GM12873 (cell line): ENCODE data around the gene STXBP3.

Source experiments
- CTCF ChIP-seq: IDR thresholded peaks from 2 replicates; pipeline ENCODE4 v1.5.1; 2012; ENCODE audit warnings: low read depth, mild to moderate bottlenecking, moderate library complexity, low read length, control low read depth; ENCODE audit not compliant: insufficient read depth; ENCODE audit errors: missing control alignments

Gene STXBP3

GRCh38 chr1:108758796-108759195 is 12.3 kb downstream of the STXBP3 start:
- no peak for TF ChIP-seq CTCF

GRCh38 chr1:108767115-108767514 is 20.6 kb downstream of the STXBP3 start:
- TF ChIP-seq CTCF, result no peak

GRCh38 chr1:108767708-108768107 is 21.2 kb downstream of the STXBP3 start:
- no peak for TF ChIP-seq CTCF

- no peak for TF ChIP-seq CTCF
Measured at GRCh38 chr1:108777839-108778238, 31.4 kb downstream of the STXBP3 start.

- no peak for TF ChIP-seq CTCF
Measured at GRCh38 chr1:108779455-108779854, 33.0 kb downstream of the STXBP3 start.

GRCh38 chr1:108780937-108781574 is 34.6 kb downstream of the STXBP3 start:
- TF ChIP-seq CTCF, result no peak

- no peak for TF ChIP-seq CTCF
Measured at GRCh38 chr1:108785264-108785663, 38.8 kb downstream of the STXBP3 start.
